Measurements from ENCODE around the gene ISOC1.

Gene ISOC1

GRCh38 chr5:129094924-129095899 is 663 bp downstream of the ISOC1 start:
- DNase-seq (ENCODE audit: low spot score): peak; percentile 53

- peak; percentile 17 for DNase-seq (ENCODE audit: low spot score)
Measured at GRCh38 chr5:129096382-129096991, 1.9 kb downstream of the ISOC1 start.

GRCh38 chr5:129097498-129098296 is 3.1 kb downstream of the ISOC1 start:
- DNase-seq (ENCODE audit: low spot score): no peak

GRCh38 chr5:129098488-129099183 is 4.1 kb downstream of the ISOC1 start:
- DNase-seq (ENCODE audit: low spot score): no peak

- peak; percentile 17 for DNase-seq (ENCODE audit: low spot score)
Measured at GRCh38 chr5:129099184-129099569, 4.6 kb downstream of the ISOC1 start.

GRCh38 chr5:129101794-129102193 is 7.2 kb downstream of the ISOC1 start:
- no peak for DNase-seq (ENCODE audit: low spot score)

- no peak for DNase-seq (ENCODE audit: low spot score)
Measured at GRCh38 chr5:129103397-129103796, 8.8 kb downstream of the ISOC1 start.

GRCh38 chr5:129104915-129105455 is 10.4 kb downstream of the ISOC1 start:
- no peak for DNase-seq (ENCODE audit: low spot score)

GRCh38 chr5:129107637-129108036 is 13.1 kb downstream of the ISOC1 start:
- no peak for DNase-seq (ENCODE audit: low spot score)

GRCh38 chr5:129110742-129111141 is 16.2 kb downstream of the ISOC1 start:
- DNase-seq (ENCODE audit: low spot score): no peak

- DNase-seq (ENCODE audit: low spot score): no peak
Measured at GRCh38 chr5:129111351-129111750, 16.8 kb downstream of the ISOC1 start.

- no peak for DNase-seq (ENCODE audit: low spot score)
Measured at GRCh38 chr5:129112295-129112694, 17.7 kb downstream of the ISOC1 start.

- no peak for DNase-seq (ENCODE audit: low spot score)
Measured at GRCh38 chr5:129113867-129114266, 19.3 kb downstream of the ISOC1 start.

- DNase-seq (ENCODE audit: low spot score): no peak
Measured at GRCh38 chr5:129114539-129115193, 20.1 kb downstream of the ISOC1 start.

GRCh38 chr5:129115680-129116079 is 21.1 kb downstream of the ISOC1 start:
- DNase-seq (ENCODE audit: low spot score): no peak

GRCh38 chr5:129116797-129117196 is 22.2 kb downstream of the ISOC1 start:
- no peak for DNase-seq (ENCODE audit: low spot score)

GRCh38 chr5:129118405-129118804 is 23.9 kb downstream of the ISOC1 start:
- no peak for DNase-seq (ENCODE audit: low spot score)

GRCh38 chr5:129118826-129119225 is 24.3 kb downstream of the ISOC1 start:
- DNase-seq (ENCODE audit: low spot score): no peak

- no peak for DNase-seq (ENCODE audit: low spot score)
Measured at GRCh38 chr5:129120158-129120581, 25.6 kb downstream of the ISOC1 start.

- DNase-seq (ENCODE audit: low spot score): no peak
Measured at GRCh38 chr5:129122560-129122959, 28.0 kb downstream of the ISOC1 start.

GRCh38 chr5:129124608-129125007 is 30.1 kb downstream of the ISOC1 start:
- no peak for DNase-seq (ENCODE audit: low spot score)
